ENCODE results near the gene SUSD4. TPM values are rescaled to one million over a fixed set of nuclear protein-coding genes. Genes with fewer than 3 reads are reported as not detected.

The SUSD4 gene
- total and polyA plus RNA-seq, 9 donors, result 23.0 to 80.5 (median 36.6) TPM

GRCh38 chr1:223233410-223234169 lies 130.4 kb downstream of the SUSD4 start:
- Histone ChIP-seq H3K27ac (peak overlapping the region in 1 of 2 donors; percentile 21), H3K4me1 (ENCODE audit: insufficient read depth) (peaks cover 6% of the 10 kb centered on the region), H3K4me3 (no peak overlapping the region), H3K36me3 (no peaks in the 10 kb centered on the region), H3K9me3 (no peaks in the 10 kb centered on the region), H3K27me3 (no peaks in the 10 kb centered on the region)
- DNase-seq, result peak in 2 of 5 donors; percentile 17 to 35
- intact Hi-C loops (cut with DNase I), result no loop called here
- 35% methylated on average over 11 of the region's 11 CpGs for WGBS, 3 donors
- TF ChIP-seq EP300 (IDR thresholded peaks at IDR 0.05), result no peak
- TF ChIP-seq POLR2A (IDR thresholded peaks at IDR 0.05), result no peak
- no peak for TF ChIP-seq CTCF (IDR thresholded peaks at IDR 0.05)

GRCh38 chr1:223233019-223233409 lies 131.0 kb downstream of the SUSD4 start:
- TF ChIP-seq EP300 (IDR thresholded peaks at IDR 0.05), result no peak
- no peak for TF ChIP-seq CTCF (IDR thresholded peaks at IDR 0.05)
- no peak for TF ChIP-seq POLR2A (IDR thresholded peaks at IDR 0.05)
- Histone ChIP-seq H3K27ac (no peak overlapping the region), H3K27me3 (no peaks in the 10 kb centered on the region), H3K36me3 (no peaks in the 10 kb centered on the region), H3K4me1 (ENCODE audit: insufficient read depth) (peaks cover 6% of the 10 kb centered on the region), H3K9me3 (no peaks in the 10 kb centered on the region), H3K4me3 (no peak overlapping the region)
- intact Hi-C loops (cut with DNase I), result no loop called here
- no peak for DNase-seq
- WGBS, 3 donors, result 65 to 75% (median 66%) methylated on average over 3 of the region's 3 CpGs

- no peak overlapping the region for H3K27ac ChIP-seq
- no peak overlapping the region for H3K4me3 ChIP-seq
- no peak for DNase-seq
- WGBS, 3 donors, result 87 to 89% (median 89%) methylated on average over 7 of the region's 7 CpGs
- H3K4me1 ChIP-seq (ENCODE audit: insufficient read depth), result peaks cover 6% of the 10 kb centered on the region
- no peaks in the 10 kb centered on the region for H3K9me3 ChIP-seq
- intact Hi-C loops (cut with DNase I), result no loop called here
- TF ChIP-seq CTCF (IDR thresholded peaks at IDR 0.05), result no peak
- no peak for TF ChIP-seq EP300 (IDR thresholded peaks at IDR 0.05)
- TF ChIP-seq POLR2A (IDR thresholded peaks at IDR 0.05), result no peak
- H3K27me3 ChIP-seq, result no peaks in the 10 kb centered on the region
- no peaks in the 10 kb centered on the region for H3K36me3 ChIP-seq
Measured at GRCh38 chr1:223231581-223231980, 132.4 kb downstream of the SUSD4 start.

GRCh38 chr1:223231011-223231572 lies 132.9 kb downstream of the SUSD4 start:
- DNase-seq, result no peak
- H3K4me3 ChIP-seq, result no peak overlapping the region
- H3K36me3 ChIP-seq, result no peaks in the 10 kb centered on the region
- H3K4me1 ChIP-seq (ENCODE audit: insufficient read depth), result peaks cover 6% of the 10 kb centered on the region
- intact Hi-C loops (cut with DNase I), result no loop called here
- no peak for TF ChIP-seq EP300 (IDR thresholded peaks at IDR 0.05)
- no peak overlapping the region for H3K27ac ChIP-seq
- WGBS, 3 donors, result 94 to 98% (median 97%) methylated on average over 7 of the region's 7 CpGs
- H3K27me3 ChIP-seq, result no peaks in the 10 kb centered on the region
- H3K9me3 ChIP-seq, result no peaks in the 10 kb centered on the region
